A549 (cell line): ENCODE results near the gene TRPM2.

Experiments used
- EP300 ChIP-seq, 2 experiments: fragments of >200 bp; sonication (Bioruptor Twin); formaldehyde crosslinking; IDR thresholded peaks; 2 replicates in 1 of 2; 3 replicates in 1 of 2; pipeline ENCODE4 v1.6.1; 2016 to 2017
- KDM1A ChIP-seq: fragments of 200-600 bp; sonication (generic); IDR thresholded peaks from 2 replicates; pipeline ENCODE4 v1.6.1; 2016; ENCODE audit warnings: low read depth, mild to moderate bottlenecking
- TF ChIP-seq, protein P1 (sequence below): fragments of >200 bp; sonication (Bioruptor Twin); formaldehyde crosslinking; IDR thresholded peaks from 3 replicates; pipeline ENCODE4 v1.5.1; 2016

DNA sequence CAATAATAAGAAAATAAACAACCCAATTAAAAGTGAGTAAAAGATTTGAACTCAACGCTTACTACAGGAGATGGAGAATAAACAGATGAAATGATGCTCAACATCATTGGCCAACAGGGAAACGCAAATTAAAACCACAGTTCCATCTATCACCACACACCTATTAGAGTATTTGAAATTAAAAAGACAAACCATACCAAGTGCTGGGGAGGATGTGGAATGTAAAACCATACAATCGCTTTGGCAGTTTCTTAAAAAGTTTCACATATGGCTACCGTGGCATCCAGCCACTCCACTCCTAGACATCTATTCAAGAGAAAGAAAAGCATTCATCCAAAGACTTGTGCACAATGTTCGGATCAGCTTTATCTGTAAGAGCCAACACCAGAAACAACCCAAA, 100.6 kb downstream of the TRPM2 start:
- TF ChIP-seq, protein P1, sequence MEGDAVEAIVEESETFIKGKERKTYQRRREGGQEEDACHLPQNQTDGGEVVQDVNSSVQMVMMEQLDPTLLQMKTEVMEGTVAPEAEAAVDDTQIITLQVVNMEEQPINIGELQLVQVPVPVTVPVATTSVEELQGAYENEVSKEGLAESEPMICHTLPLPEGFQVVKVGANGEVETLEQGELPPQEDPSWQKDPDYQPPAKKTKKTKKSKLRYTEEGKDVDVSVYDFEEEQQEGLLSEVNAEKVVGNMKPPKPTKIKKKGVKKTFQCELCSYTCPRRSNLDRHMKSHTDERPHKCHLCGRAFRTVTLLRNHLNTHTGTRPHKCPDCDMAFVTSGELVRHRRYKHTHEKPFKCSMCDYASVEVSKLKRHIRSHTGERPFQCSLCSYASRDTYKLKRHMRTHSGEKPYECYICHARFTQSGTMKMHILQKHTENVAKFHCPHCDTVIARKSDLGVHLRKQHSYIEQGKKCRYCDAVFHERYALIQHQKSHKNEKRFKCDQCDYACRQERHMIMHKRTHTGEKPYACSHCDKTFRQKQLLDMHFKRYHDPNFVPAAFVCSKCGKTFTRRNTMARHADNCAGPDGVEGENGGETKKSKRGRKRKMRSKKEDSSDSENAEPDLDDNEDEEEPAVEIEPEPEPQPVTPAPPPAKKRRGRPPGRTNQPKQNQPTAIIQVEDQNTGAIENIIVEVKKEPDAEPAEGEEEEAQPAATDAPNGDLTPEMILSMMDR, result no peak
- no peak for TF ChIP-seq KDM1A
- TF ChIP-seq EP300 (IDR thresholded peaks at IDR 0.05), result no peak
